HEK293T (cell line): ENCODE measurements around the gene TTC32.

Experiments
- CTCF ChIA-PET: fragments of 350-600 bp; formaldehyde crosslinking; extraction: SDS; loops from one replicate; lab custom pipeline; 2021; ENCODE audit warnings: antibody characterized with exemption, inconsistent platforms; lab: Yijun Ruan, JAX
- POLR2A ChIA-PET: fragments of 350-600 bp; formaldehyde crosslinking; extraction: SDS; loops from one replicate; lab custom pipeline; 2020; ENCODE audit warnings: antibody characterized with exemption, inconsistent platforms; lab: Yijun Ruan, JAX
- DNase-seq: peaks from one replicate; pipeline ENCODE4 v3.0.0; 2012; ENCODE audit warnings: mixed read lengths; ENCODE audit errors: extremely low spot score
- ARNT ChIP-seq: fragments of 450-650 bp; IDR thresholded peaks from 2 replicates; pipeline ENCODE4 v1.6.1; 2017; ENCODE audit warnings: mild to moderate bottlenecking
- BHLHE40 ChIP-seq: fragments of 450-650 bp; IDR thresholded peaks from 2 replicates; pipeline ENCODE4 v1.6.1; 2016; ENCODE audit warnings: mild to moderate bottlenecking, moderate library complexity, borderline replicate concordance
- CTBP1 ChIP-seq: fragments of 450-650 bp; IDR thresholded peaks from 2 replicates; pipeline ENCODE4 v1.6.1; 2016; ENCODE audit warnings: borderline replicate concordance
- ELF4 ChIP-seq: fragments of 450-650 bp; IDR thresholded peaks from 2 replicates; pipeline ENCODE4 v1.6.1; 2017; ENCODE audit warnings: antibody characterized with exemption
- FOXA1 ChIP-seq: fragments of 450-650 bp; IDR thresholded peaks from 2 replicates; pipeline ENCODE4 v1.6.1; 2016; ENCODE audit warnings: mild to moderate bottlenecking
- FOXK2 ChIP-seq: fragments of 450-650 bp; IDR thresholded peaks from 2 replicates; pipeline ENCODE4 v1.6.1; 2016; ENCODE audit warnings: mild to moderate bottlenecking
- FOXM1 ChIP-seq: fragments of 450-650 bp; IDR thresholded peaks from 2 replicates; pipeline ENCODE4 v1.6.1; 2017; ENCODE audit warnings: mild to moderate bottlenecking, borderline replicate concordance
- HDGF ChIP-seq: fragments of 450-650 bp; IDR thresholded peaks from 2 replicates; pipeline ENCODE4 v1.6.1; 2017; ENCODE audit warnings: antibody characterized with exemption, borderline replicate concordance
- L3MBTL2 ChIP-seq: fragments of 450-650 bp; conservative IDR thresholded peaks from 2 replicates; pipeline ENCODE4 v1.6.1; 2016; ENCODE audit warnings: mild to moderate bottlenecking
- LEF1 ChIP-seq: fragments of 450-650 bp; IDR thresholded peaks from 2 replicates; pipeline ENCODE4 v1.6.1; 2017; ENCODE audit warnings: mild to moderate bottlenecking, borderline replicate concordance
- NFRKB ChIP-seq: fragments of 450-650 bp; IDR thresholded peaks from 2 replicates; pipeline ENCODE4 v1.6.1; 2016; ENCODE audit warnings: mild to moderate bottlenecking, moderate library complexity
- PKNOX1 ChIP-seq: fragments of 450-650 bp; IDR thresholded peaks from 2 replicates; pipeline ENCODE4 v1.6.1; 2016
- SP1 ChIP-seq: fragments of 450-650 bp; IDR thresholded peaks from 2 replicates; pipeline ENCODE4 v1.6.1; 2017
- SUZ12 ChIP-seq: fragments of 450-650 bp; IDR thresholded peaks from 2 replicates; pipeline ENCODE4 v1.6.1; 2016; ENCODE audit warnings: mild to moderate bottlenecking
- TARDBP ChIP-seq: fragments of 450-650 bp; IDR thresholded peaks from 2 replicates; pipeline ENCODE4 v1.6.1; 2016
- ZNF384 ChIP-seq: fragments of 450-650 bp; IDR thresholded peaks from 2 replicates; pipeline ENCODE4 v1.6.1; 2016

The TTC32 gene

GRCh38 chr2:19916385-19916950, 14.7 kb upstream of the TTC32 start:
- no peak for TF ChIP-seq TARDBP
- no peak for TF ChIP-seq FOXM1
- TF ChIP-seq ZNF384, result no peak
- no peak for TF ChIP-seq BHLHE40
- no peak for TF ChIP-seq SP1
- no peak for TF ChIP-seq ARNT
- ChIA-PET CTCF (no interaction called here), POLR2A (no interaction called here)
- no peak for DNase-seq

- no peak for TF ChIP-seq ARNT
- ChIA-PET POLR2A (interaction anchor here (1.3 kb wide), 1 partner anchor 13 kb away, joined by 5 read pairs; the partner anchor contains the start of gene TTC32), CTCF (no interaction called here)
- no peak for DNase-seq
Measured at GRCh38 chr2:19914266-19914975, 12.6 kb upstream of the TTC32 start.

GRCh38 chr2:19911808-19912509, 10.2 kb upstream of the TTC32 start:
- ChIA-PET CTCF (no interaction called here), POLR2A (interaction anchor here (1.0 kb wide), 1 partner anchor 13 kb away, joined by 3 read pairs; no protein-coding TSS in a partner anchor)
- no peak for DNase-seq
- TF ChIP-seq PKNOX1, result no peak
- no peak for TF ChIP-seq SUZ12
- TF ChIP-seq ARNT, result no peak
- TF ChIP-seq CTBP1, result no peak
- TF ChIP-seq HDGF, result no peak
- TF ChIP-seq FOXK2, result no peak
- no peak for TF ChIP-seq ZNF384
- no peak for TF ChIP-seq LEF1
- TF ChIP-seq NFRKB, result no peak
- TF ChIP-seq SP1, result no peak
- TF ChIP-seq BHLHE40, result no peak
- TF ChIP-seq FOXA1, result no peak

GRCh38 chr2:19902216-19902740, 495 bp upstream of the TTC32 start:
- DNase-seq, result no peak
- ChIA-PET CTCF (no interaction called here), POLR2A (no interaction called here)
- TF ChIP-seq L3MBTL2 (no peak; the same call in 1 of the 2 replicates), FOXM1 (no peak), ZNF384 (no peak)

GRCh38 chr2:19900931-19901441, 797 bp downstream of the TTC32 start:
- TF ChIP-seq LEF1 (no peak), ZNF384 (no peak), BHLHE40 (no peak), CTBP1 (no peak), NFRKB (no peak), FOXM1 (no peak), FOXA1 (no peak), SP1 (no peak), TARDBP (no peak), HDGF (no peak), FOXK2 (no peak), SUZ12 (no peak), ELF4 (no peak), L3MBTL2 (no peak), PKNOX1 (no peak), ARNT (no peak)
- no peak for DNase-seq
- ChIA-PET CTCF (no interaction called here), POLR2A (interaction anchor here (1.0 to 1.8 kb wide), 8 partner anchors 8 to 546 kb away, joined by 3 to 6 read pairs (median 4); partner anchors contain the start of genes RHOB and WDR35)
